Stomach (tissue), 9 donors: Measurements from ENCODE around the gene NMNAT2. TPM values are rescaled to one million over a fixed set of nuclear protein-coding genes. Genes with fewer than 3 reads are reported as not detected.
"Not testable (repeated sequence)": the region's sequence is repeated elsewhere in the genome, so short reads cannot be mapped to it uniquely, and the experiment has no call there.

Experiments
- DNase-seq, 2 donors: peaks; one replicate each; pipeline versions ENCODE4 v3.0.0 to v3.0.0-alpha.2; 2013 to 2019
- H3K27ac ChIP-seq, 5 donors: fragments of 200-600 bp in 4 of 5; sonication (generic) in 4 of 5; one replicate each; pipeline ENCODE4 v1.5.1; 2013 to 2019; ENCODE audit warnings: mild to moderate bottlenecking in 1 of 5, moderate library complexity in 1 of 5
- H3K27me3 ChIP-seq, 3 donors: fragments of 200-600 bp; sonication (generic); one replicate each; pipeline ENCODE4 v1.5.1; 2017 to 2019; ENCODE audit warnings: mixed run types in 1 of 3
- H3K36me3 ChIP-seq, 4 donors: fragments of 200-600 bp; sonication (generic); 1 replicate in 3 of 4; 2 replicates in 1 of 4; pipeline ENCODE4 v1.5.1; 2016 to 2019
- H3K4me1 ChIP-seq, 4 donors: fragments of 200-600 bp; sonication (generic); one replicate each; pipeline ENCODE4 v1.5.1; 2016 to 2019
- H3K4me3 ChIP-seq, 4 donors: fragments of 200-600 bp; sonication (generic) in 3 of 4; one replicate each; pipeline ENCODE4 v1.5.1; 2016 to 2019; ENCODE audit warnings: mild to moderate bottlenecking in 1 of 4
- H3K9me3 ChIP-seq, 4 donors: fragments of 200-600 bp; sonication (generic); one replicate each; pipeline ENCODE4 v1.5.1; 2016 to 2019
- EP300 ChIP-seq: sonication (generic); formaldehyde crosslinking; IDR thresholded peaks from one replicate; pipeline ENCODE4 v1.6.1; 2017; ENCODE audit warnings: antibody characterized with exemption
- POLR2A ChIP-seq, 4 donors: fragments of 450-650 bp; IDR thresholded peaks; one replicate each; pipeline ENCODE4 v1.6.1; 2016; ENCODE audit warnings: antibody characterized with exemption in 4 of 4, control low read depth in 2 of 4, mild to moderate bottlenecking in 1 of 4, moderate library complexity in 1 of 4
- POLR2AphosphoS5 ChIP-seq, 3 donors: sonication (generic); formaldehyde crosslinking; IDR thresholded peaks; one replicate each; pipeline ENCODE4 v1.6.1; 2016; ENCODE audit warnings: antibody characterized with exemption in 3 of 3
- WGBS, 5 donors: extraction: QIAGEN DNeasy Blood & Tissue Kit in 3 of 5; methylation state at CpG; one replicate each; pipeline versions ENCODE4 v1.1.5 to v1.1.7; 2013 to 2018; 5-methylcytosine and 5-hydroxymethylcytosine counted together
- intact Hi-C: fragments of 100-400 bp; cut with DNase I; formaldehyde crosslinking; loops from one replicate; pipeline ENCODE4 v1.15.1; 2023; ENCODE audit warnings: low total_unique reads
- polyA plus RNA-seq, 3 donors: library from polyadenylated mRNA; stranded (reverse); fragments of 200-250 nt; gene quantifications; one replicate each; pipeline ENCODE4 v1.2.3, GENCODE V29; 2013
- total RNA-seq, 5 donors: library from RNA; depleted of rRNA; stranded (reverse); fragments of >200 nt; gene quantifications; one replicate each; pipeline versions ENCODE4 v1.1.0 to v1.2.3, GENCODE V29; 2014 to 2016
- TF ChIP-seq, protein P1 (sequence below), 7 experiments: fragments of 450-650 bp in 4 of 7; fragments of 200-600 bp in 3 of 7; sonication (generic) in 3 of 7; IDR thresholded peaks; one replicate each; pipeline ENCODE4 v1.5.1; 2016 to 2019; ENCODE audit warnings: antibody characterized with exemption in 7 of 7, control low read depth in 2 of 7, mild to moderate bottlenecking in 1 of 7
- donor health status: healthy with polysubstance abuse.
- donor health status: Bipolar disorder and iron deficiency.
- donor health status: healthy.

The NMNAT2 gene
- total and polyA plus RNA-seq, 8 donors: 0.06 to 1.3 (median 0.51) TPM; not detected in 2

DNA sequence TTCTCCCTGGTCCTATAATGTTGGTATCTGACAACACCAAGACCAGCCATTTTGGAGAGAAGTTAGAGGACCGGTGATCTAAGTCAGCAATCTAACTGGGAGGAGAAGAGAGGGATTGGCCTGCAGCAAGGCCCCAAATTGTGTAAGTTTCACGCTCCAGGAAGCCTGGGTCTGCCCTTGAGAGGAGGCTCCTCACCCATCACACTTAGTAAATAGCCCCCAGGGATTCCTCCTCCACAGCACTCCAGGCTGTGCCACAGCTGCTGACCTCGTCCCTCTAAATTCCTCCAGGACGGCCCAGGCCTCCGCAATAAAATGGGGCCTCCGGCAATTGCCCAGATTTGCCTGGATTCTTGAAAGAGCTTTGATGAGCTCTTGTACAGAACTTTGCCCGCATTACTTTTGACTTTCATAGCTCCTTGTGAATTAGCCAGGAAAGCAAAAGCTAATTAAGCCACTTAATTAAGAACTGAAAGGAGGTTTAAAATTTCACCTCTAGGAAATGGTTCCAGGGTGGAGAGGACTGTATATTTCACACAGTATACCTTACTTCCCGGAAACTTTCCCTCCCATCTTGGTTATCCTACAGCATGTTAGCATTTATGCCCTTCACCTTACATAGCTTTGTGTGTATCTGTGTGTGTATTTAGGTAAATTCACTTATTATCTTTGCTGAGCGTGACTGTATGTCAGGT is 141.6 kb downstream of the NMNAT2 start:
- no peaks in the 10 kb centered on the region for H3K27me3 ChIP-seq
- H3K9me3 ChIP-seq: no peaks in the 10 kb centered on the region
- TF ChIP-seq POLR2A (IDR thresholded peaks at IDR 0.05): no peak
- TF ChIP-seq EP300: no peak
- TF ChIP-seq, protein P1, sequence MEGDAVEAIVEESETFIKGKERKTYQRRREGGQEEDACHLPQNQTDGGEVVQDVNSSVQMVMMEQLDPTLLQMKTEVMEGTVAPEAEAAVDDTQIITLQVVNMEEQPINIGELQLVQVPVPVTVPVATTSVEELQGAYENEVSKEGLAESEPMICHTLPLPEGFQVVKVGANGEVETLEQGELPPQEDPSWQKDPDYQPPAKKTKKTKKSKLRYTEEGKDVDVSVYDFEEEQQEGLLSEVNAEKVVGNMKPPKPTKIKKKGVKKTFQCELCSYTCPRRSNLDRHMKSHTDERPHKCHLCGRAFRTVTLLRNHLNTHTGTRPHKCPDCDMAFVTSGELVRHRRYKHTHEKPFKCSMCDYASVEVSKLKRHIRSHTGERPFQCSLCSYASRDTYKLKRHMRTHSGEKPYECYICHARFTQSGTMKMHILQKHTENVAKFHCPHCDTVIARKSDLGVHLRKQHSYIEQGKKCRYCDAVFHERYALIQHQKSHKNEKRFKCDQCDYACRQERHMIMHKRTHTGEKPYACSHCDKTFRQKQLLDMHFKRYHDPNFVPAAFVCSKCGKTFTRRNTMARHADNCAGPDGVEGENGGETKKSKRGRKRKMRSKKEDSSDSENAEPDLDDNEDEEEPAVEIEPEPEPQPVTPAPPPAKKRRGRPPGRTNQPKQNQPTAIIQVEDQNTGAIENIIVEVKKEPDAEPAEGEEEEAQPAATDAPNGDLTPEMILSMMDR (IDR thresholded peaks at IDR 0.05): no peak
- TF ChIP-seq POLR2AphosphoS5 (IDR thresholded peaks at IDR 0.05): no peak
- H3K27ac ChIP-seq: no peak overlapping the region
- WGBS, 5 donors: 83 to 90% (median 86%) methylated on average over 9 of the region's 9 CpGs
- H3K4me1 ChIP-seq: peaks cover 0 to 32% (median 10%) of the 10 kb centered on the region in 4 donors
- peak in 1 of 2 donors; percentile 10 for DNase-seq
- no peaks in the 10 kb centered on the region for H3K36me3 ChIP-seq
- intact Hi-C loops: no loop called here
- H3K4me3 ChIP-seq: no peak overlapping the region

DNA sequence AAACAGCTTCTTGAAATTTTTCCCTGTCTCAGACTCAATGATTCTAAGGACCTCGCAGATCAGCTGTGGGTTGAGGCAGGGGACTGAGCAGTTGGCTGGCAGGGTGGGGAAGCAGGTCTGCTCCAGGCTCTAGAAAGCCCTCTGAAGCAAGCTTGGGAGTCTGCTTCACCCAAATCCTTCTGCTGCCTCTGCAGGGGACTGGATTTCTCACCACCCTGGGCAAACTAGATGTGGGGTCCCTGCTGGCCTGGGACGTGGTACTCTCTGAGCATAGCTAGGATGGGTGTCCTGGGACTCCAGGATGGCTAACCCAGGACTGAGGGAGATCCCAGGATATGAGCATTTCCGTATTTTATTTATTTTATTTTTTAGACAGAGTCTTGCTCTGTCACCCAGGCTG is 142.9 kb downstream of the NMNAT2 start:
- TF ChIP-seq POLR2AphosphoS5 (IDR thresholded peaks at IDR 0.05) (no peak), POLR2A (IDR thresholded peaks at IDR 0.05) (no peak), EP300 (no peak)
- TF ChIP-seq, protein P1 (IDR thresholded peaks at IDR 0.05): no peak
- Histone ChIP-seq H3K36me3 (no peaks in the 10 kb centered on the region), H3K4me3 (no peak overlapping the region), H3K4me1 (peaks cover 0 to 22% (median 8%) of the 10 kb centered on the region in 4 donors), H3K9me3 (no peaks in the 10 kb centered on the region), H3K27me3 (no peaks in the 10 kb centered on the region), H3K27ac (no peak overlapping the region)
- peak in 1 of 2 donors; percentile 8 for DNase-seq
- intact Hi-C loops: no loop called here
- WGBS, 5 donors: 80 to 85% (median 84%) methylated on average over 3 of the region's 3 CpGs

DNA sequence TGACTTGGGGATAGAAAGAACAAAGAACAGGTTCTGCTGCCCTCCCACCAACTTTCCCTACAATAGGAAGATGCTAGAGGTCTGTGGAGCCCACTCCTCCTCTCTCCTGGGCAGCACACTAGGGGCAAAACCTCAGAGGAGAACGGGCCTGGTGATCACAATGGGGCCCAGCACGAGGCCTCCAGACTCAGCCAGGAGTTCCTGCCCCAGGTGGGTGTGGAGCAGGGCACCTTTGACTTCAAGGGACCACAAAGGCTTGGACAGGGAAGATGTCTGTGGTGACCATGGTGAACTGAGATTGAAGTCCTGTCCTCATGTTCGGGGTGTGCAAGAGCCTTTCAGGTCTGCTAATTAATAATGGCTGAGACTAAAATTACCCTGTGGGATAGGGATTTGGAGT is 143.3 kb downstream of the NMNAT2 start:
- DNase-seq: no peak
- intact Hi-C loops: no loop called here
- no peak for TF ChIP-seq POLR2AphosphoS5 (IDR thresholded peaks at IDR 0.05)
- TF ChIP-seq POLR2A (IDR thresholded peaks at IDR 0.05): no peak
- TF ChIP-seq EP300: no peak
- TF ChIP-seq, protein P1 (IDR thresholded peaks at IDR 0.05): no peak

DNA sequence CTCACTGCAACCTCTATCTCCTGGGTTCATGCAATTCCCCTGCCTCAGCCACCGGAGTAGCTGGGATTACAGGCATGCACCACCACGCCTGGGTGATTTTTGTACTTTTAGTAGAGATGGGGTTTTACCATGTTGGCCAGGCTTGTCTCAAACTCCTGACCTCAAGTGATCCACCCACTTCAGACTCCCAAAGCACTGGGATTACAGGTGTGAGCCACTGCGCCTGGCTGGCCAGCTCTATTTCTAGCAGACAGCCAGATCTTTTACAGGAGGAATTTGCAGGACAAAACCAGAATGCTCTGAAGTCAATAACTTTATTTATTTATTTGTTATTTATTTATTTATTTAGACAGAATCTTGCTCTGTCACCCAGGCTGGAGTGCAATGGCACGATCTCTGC is 144.2 kb downstream of the NMNAT2 start:
- H3K27me3 ChIP-seq, intact Hi-C loops, H3K27ac ChIP-seq, H3K36me3 ChIP-seq, H3K4me1 ChIP-seq, H3K4me3 ChIP-seq, H3K9me3 ChIP-seq: not testable (repeated sequence)
- peak in 1 of 2 donors; percentile 5 for DNase-seq
- 89 to 94% (median 94%) methylated on average over 4 of the region's 4 CpGs for WGBS, 5 donors

More for the DNA sequence above, 143.3 kb downstream of the NMNAT2 start:
- 72 to 83% (median 82%) methylated on average over 3 of the region's 3 CpGs for WGBS, 5 donors
- no peak overlapping the region for H3K27ac ChIP-seq
- H3K9me3 ChIP-seq: no peaks in the 10 kb centered on the region
- peaks cover 0 to 17% (median 8%) of the 10 kb centered on the region in 4 donors for H3K4me1 ChIP-seq
- H3K36me3 ChIP-seq: no peaks in the 10 kb centered on the region
- H3K4me3 ChIP-seq: no peak overlapping the region
- no peaks in the 10 kb centered on the region for H3K27me3 ChIP-seq

DNA sequence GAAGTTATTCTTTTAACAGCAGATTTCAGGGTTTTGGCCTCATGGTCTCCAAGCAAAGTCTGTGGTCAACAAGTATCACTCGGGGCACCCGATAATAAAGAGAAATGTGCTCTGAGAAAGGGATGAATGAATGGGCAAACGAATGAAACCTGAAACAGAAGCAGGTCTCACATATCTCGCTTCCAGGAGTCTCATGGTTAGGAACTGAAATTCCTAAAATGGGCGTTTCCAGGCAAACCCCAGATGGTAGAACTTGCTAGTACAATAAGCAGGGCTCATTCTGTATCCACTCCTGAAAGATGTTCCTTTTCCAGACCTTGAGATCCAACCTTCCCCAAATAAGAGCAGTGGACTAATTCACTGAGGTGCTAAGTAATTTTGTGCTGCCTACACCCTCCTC is 144.9 kb downstream of the NMNAT2 start:
- H3K27me3 ChIP-seq: no peaks in the 10 kb centered on the region
- no peaks in the 10 kb centered on the region for H3K9me3 ChIP-seq
- no peaks in the 10 kb centered on the region for H3K36me3 ChIP-seq
- no peak for DNase-seq
- H3K4me1 ChIP-seq: peaks cover 0 to 3% (median 1%) of the 10 kb centered on the region in 4 donors
- TF ChIP-seq, protein P1 (IDR thresholded peaks at IDR 0.05): no peak
- TF ChIP-seq POLR2A (IDR thresholded peaks at IDR 0.05) (no peak), EP300 (no peak), POLR2AphosphoS5 (IDR thresholded peaks at IDR 0.05) (no peak)
- H3K4me3 ChIP-seq: no peak overlapping the region
- H3K27ac ChIP-seq: peak overlapping the region in 2 of 5 donors; percentile 31 to 49
- WGBS, 5 donors: 54 to 79% (median 70%) methylated on average over 5 of the region's 5 CpGs
- intact Hi-C loops: no loop called here
